Measurements from ENCODE around the gene ATP6V0B.

The ATP6V0B gene

DNA sequence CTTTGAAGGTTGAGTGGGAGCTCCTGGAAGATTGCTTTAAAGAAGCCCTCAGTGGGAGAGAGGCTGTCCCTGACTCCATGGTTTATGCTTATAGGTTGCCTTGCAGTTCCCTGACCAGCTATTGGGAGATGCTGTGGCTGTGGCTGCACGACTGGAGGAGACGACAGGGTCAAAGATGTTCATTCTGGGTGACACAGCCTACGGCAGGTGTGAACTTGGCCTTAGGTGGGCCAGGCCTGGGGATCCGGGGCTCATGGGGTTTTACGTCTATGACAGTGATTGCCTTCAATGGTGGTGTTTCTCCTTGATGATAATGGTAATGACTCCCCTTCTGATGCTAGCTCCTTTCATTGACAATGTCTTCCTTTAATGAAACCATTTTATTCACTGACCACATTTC lies 4.3 kb upstream of the ATP6V0B start:
- DNase-seq, result no peak

DNA sequence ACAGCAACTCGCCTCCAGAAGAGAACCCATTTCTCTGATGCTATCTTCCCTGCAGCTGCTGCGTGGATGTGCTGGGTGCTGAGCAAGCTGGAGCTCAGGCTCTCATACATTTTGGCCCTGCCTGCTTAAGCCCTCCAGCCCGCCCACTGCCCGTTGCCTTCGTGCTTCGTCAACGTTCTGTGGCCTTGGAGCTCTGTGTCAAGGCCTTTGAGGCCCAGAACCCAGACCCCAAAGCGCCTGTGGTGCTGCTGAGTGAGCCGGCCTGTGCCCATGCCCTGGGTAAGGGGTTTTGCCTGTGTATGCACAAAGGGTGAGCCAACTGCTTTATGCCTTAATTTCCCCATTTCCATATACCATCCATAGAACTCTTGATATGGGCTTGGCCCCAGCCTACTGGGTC lies 3.8 kb upstream of the ATP6V0B start:
- no peak for DNase-seq

- DNase-seq, result no peak
Measured at GRCh38 chr1:43971336-43971980, 3.3 kb upstream of the ATP6V0B start.

GRCh38 chr1:43973981-43974442 lies 748 bp upstream of the ATP6V0B start:
- DNase-seq, result no peak

DNA sequence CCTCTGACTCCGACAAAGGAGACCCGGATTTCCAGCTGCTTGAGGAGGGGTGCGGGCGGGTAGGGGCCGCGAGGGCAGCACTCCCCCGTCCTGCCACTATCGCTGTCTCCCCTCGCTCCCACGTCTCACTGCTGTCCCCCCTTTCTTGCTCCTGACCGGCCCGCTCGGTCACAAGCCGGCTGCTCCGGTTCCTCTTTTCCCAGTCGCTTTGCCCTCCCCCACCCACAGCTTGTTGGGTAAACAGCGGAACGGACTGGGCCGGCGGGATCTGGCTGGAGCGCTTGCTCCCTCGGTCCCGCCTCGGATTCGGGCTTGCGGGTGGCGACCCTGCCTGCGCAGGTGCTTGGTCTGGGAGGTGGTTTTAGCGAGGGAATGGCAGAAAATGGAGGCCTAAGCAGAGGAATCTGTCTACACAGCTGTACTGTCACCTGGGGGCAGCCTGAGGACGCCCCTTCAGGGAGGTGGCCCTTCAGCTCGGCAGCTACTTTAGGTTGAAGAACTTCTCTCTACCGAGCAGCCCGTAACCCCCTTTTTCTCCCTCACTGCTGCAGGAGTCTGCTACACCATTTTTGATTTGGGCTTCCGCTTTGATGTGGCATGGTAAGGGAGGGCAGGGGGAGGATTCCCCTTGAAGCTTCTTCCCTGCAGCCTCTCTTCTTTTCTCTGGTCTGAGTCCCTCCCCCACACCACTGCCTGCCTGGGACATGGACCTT lies 645 bp downstream of the ATP6V0B start:
- no peak for DNase-seq

GRCh38 chr1:43976045-43976444 lies 1.3 kb downstream of the ATP6V0B start:
- no peak for DNase-seq

DNA sequence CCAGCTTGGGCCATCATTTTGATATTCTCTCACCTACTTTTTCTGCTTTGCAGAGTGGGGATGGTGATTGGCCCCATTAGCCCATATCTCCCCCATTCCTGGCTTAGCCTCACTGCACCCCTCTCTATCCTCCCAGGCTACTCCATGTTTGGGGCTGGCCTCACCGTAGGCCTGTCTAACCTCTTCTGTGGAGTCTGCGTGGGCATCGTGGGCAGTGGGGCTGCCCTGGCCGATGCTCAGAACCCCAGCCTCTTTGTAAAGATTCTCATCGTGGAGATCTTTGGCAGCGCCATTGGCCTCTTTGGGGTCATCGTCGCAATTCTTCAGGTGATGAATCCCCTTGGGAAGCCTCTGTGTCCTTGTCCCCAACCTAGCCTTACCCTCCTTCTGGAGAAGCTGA lies 2.1 kb downstream of the ATP6V0B start:
- no peak for DNase-seq

DNA sequence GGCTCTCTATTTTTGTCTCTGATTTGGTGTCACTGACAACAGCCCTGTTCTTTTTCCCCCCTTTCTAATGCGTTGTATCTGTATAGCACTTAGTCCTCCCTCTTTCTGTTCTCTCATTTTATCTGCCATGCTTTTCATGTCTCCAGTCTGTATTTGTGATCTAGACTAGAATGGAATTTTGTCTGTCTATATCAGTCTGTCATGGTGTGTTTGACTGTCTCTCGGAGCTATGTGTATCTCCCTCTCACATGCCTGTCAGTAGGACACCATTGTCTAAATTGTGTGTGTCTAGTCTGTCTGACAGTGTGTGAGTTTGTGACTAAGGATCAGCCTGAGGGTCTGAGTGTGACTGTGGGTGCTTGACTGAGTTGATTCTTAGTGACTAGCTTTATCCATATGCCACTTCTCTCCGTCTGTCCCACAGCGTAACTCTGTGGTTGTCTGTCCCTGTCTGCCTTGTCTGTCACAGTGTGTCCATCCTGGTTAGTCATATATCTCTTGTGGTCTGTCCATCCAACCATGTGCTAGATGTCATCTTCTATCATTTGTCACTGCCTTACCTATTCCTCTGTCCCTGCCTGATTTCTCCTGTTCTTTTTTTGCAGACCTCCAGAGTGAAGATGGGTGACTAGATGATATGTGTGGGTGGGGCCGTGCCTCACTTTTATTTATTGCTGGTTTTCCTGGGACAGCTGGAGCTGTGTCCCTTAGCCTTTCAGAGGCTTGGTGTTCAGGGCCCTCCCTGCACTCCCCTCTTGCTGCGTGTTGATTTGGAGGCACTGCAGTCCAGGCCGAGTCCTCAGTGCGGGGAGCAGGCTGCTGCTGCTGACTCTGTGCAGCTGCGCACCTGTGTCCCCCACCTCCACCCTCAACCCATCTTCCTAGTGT lies 2.9 kb downstream of the ATP6V0B start:
- no peak for DNase-seq

DNA sequence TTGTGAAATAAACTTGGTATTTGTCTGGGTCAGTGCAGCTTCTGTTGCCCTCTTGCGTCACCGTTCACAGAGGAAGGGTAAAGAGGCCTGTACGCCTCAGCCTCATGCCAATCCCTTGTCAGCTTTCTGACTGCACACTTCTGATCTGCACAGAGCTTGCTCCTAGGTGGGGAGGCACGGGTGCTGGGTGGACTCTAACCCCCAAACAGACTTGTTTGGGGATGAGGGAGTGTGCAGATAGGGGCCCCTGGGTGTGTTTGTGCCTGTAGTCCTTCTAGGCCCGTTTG lies 3.4 kb downstream of the ATP6V0B start:
- DNase-seq, result no peak

DNA sequence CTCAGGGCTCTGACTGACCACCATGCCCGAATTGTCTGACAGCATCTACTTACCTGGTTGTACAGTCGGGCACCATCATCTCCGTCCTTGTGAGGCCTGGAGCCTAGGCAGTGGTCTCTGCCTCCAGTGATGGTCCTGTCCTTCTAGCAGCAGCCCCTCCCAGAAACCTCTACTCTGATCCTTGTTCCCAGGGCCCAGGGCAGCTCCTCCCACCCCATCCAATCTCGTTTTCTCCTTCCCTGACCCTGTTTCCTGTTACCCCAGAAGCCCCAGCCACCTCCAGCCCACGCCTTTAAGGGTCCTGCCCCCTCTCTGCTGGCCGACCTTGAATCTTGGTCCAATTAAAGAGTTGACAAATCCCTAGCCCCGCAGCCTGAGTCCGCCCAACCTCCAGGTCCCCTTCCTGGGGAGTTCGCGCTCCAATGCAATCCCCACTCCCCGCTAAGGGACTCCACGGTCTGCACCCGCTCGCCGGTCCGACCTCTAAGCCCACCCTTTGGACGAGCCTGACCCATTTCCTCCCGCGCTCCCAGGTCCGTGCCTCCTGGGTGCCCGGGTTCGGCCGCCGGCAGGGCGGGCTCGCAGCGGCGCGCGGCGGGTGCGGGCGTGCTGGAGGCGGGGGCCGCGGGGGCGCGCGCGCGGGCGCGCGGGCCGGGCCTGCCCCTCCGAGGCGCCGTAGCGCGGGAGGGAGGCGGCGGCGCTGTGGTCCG lies 3.9 kb downstream of the ATP6V0B start, which contains the start of gene B4GALT2:
Gene B4GALT2, plus strand, starts transcription at position 660 of the 710 bp plus-strand sequence. CDS start 1,951 bp downstream, outside the sequence.
- DNase-seq, result peak; percentile 71

GRCh38 chr1:43979261-43979527 lies 4.4 kb downstream of the ATP6V0B start:
- DNase-seq, result no peak

- DNase-seq, result peak; percentile 75
Measured at GRCh38 chr1:43979528-43980254, 4.9 kb downstream of the ATP6V0B start.

GRCh38 chr1:43980255-43981134 lies 5.7 kb downstream of the ATP6V0B start:
- peak; percentile 18 for DNase-seq

- no peak for DNase-seq
Measured at GRCh38 chr1:43981135-43981491, 6.4 kb downstream of the ATP6V0B start.

GRCh38 chr1:43981636-43982035 lies 6.9 kb downstream of the ATP6V0B start:
- no peak for DNase-seq

- no peak for DNase-seq
Measured at GRCh38 chr1:43982241-43982640, 7.5 kb downstream of the ATP6V0B start.

GRCh38 chr1:43982808-43983207 lies 8.0 kb downstream of the ATP6V0B start:
- no peak for DNase-seq

- no peak for DNase-seq
Measured at GRCh38 chr1:43983253-43983899, 8.6 kb downstream of the ATP6V0B start.

GRCh38 chr1:43984855-43985254 lies 10.1 kb downstream of the ATP6V0B start:
- DNase-seq, result no peak

DNA sequence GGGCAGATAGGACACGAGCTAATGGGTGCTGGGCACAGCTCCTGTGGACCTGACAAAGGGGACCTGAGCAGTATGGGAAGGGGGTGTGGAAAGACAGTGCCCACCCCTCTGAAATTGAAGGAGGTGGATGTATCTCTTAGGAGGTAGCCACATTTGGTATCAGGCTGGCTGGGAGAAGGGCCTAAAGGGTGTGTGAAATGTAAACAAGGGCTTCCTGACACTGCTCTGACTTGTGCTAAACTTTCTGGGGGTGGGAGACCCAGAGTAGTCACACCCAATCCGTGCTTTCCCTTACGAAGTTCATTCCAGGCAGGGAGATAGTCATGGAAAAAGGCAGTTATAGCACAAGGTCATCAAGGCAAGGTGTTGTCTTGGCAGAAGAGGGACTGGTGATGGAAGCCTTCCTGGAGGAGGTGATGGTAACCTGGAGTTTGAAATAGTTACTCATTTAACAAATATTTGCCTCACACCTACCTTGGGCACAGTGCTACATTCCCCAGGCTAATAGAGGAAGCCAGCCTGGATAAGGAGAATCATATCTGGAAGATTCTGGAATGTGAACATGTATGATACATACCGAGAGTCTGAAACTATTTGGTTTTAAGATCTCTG lies 11.3 kb downstream of the ATP6V0B start:
- DNase-seq, result no peak

GRCh38 chr1:43986712-43987111 lies 12.0 kb downstream of the ATP6V0B start:
- DNase-seq, result no peak

All from retina (tissue), 1 donor.